ENCODE measurements around the gene TACC2.
"Not testable (repeated sequence)": the region's sequence is repeated elsewhere in the genome, so short reads cannot be mapped to it uniquely, and the experiment has no call there.

Gene TACC2

DNA sequence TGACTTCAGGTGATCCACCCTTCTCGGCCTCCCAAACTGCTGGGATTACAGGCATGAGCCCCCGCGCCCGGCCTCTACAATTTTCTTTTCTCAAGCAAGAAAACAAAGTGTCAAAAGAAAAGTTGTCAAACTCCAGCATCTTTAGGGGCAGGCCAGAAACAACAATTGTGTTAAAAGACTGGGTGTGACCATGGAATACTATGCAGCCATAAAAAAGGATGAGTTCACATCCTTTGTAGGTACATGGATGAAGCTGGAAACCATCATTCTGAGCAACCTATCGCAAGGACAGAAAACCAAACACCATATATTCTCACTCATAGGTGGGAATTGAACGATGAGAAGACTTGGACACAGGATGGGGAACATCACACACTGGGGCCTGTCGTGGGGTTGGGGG, 34.3 kb downstream of the TACC2 start:
- not testable (repeated sequence) for DNase-seq (ENCODE audit: low spot score)

DNA sequence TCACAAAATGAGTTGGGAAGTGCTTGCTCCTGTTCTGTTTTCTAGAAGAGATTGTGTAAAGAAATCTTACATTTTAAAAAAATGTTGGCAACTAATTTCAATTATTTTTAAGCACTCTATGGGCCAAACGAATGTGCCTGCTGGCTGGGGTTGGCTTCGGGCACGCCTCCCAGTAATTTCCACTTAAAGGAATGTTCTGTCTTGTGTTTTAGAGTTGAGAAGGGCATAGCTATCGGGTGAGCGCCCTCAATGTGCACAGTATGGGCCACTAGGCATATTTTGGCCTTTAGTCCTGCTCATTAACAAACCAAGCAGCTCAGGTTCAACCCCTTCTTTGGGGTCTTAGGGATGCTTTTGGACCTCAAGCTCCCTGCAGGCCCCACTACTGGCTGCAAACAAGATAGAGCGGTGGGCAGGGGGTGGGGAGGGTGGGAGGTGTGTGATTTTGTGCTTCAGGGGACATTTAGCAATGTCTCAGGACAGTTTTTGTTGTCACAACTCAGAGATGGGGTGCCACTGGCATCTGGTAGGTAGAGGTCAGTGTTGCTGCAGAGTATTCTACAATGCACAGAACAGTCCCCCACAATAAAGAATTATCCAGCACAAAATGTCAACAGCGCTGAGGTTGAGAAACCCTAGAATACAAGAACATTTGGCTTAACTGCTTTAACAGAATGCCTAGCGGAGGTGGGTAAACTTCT, 40.7 kb downstream of the TACC2 start:
- no peak for DNase-seq (ENCODE audit: low spot score)

DNA sequence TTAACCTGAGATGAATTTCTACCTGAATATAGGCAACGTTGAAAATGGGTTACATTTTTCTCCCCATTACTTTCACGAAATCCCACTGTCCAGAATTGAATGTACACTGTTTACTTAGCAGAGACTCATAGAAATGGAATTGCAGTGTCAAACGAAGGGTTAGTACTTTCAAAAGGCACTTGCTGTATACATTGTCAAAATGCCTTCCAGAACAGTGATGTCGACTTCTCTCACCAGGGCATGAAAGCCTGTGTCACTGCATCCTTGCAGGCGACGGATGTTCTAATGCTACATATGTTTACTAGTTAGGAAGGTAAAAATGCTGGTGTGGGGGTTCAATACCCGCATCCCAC, 41.2 kb downstream of the TACC2 start:
- no peak for DNase-seq (ENCODE audit: low spot score)

DNA sequence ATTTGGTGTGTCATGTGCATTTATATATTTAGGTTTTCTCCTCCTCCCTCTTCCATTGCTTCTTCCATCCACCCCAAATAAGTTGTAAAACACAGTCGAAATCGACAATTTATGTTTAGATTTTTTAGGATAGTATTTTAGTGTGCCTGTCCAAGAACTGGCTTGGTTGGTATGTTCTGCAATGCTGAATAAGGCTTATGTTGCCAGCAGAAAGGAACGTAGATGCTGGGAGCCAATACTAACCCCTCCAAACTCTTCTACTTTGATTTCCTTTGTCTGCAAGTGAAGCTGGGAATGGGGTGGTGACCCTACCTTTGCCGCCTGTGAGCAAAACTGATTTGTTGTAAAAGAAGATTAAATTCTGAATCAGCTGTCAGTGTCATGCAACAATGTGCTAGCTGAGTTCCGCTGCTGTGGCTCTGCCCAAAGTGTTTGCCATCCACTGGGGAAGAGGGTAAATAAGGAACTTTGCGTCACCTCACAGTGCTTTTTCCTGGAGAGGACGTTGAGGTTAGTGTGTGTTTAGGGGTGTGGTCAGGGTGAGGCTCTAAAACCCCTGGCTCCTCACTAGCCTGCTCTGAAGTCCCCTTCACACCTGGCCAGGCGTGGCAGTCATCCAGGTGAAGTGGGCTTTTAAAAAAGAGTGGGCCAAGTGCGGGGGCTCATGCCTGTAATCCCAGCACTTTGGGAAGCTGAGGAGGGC, 44.4 kb downstream of the TACC2 start:
- DNase-seq (ENCODE audit: low spot score): no peak

DNA sequence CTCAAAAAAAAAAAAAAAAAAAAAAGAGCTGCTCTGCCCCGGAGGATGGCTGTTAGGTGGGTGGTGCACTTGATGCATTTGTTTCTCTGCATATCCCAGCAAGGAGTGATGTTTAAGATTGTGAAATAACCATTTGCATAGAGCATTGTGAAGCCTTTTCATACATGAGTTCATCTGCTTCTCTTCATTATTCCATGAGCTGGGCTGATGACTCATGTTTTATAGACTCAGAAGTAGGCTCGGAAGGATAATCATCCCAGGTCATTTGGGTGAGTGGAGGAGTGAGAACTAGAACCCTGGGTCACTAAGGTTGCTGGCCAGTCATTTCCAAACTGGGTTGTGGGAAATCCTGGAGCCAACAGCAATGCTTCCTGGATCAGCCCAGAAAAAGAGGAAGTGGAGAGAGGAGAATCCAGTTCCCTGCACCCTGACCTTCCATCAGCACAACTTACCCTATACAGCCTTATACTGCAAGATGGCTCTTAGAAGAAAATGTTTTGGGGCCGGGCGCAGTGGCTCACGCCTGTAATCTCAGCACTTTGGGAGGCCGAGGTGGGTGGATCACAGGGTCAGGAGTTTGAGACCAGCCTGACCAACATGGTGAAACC, 45.3 kb downstream of the TACC2 start:
- DNase-seq (ENCODE audit: low spot score): no peak

DNA sequence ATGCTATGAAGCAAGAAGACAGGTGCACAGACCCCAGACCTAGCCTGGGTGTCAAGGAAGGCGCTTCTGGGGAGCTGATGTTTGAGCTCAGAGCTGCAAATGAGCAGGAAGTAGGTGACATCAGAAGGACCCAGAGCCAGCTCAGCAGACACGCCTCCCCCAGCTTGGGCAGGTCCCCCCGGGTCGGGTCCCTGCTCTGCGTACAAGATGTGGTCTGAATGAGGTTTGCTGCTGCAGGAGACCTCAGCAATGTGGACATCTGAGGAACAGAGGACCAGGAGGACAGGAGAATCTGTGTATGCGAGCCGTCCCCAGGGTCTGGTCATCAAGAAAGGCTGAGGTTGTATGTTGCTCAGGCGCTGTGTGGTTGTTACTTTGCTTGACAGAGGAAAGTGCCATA, 51.8 kb downstream of the TACC2 start:
- no peak for DNase-seq (ENCODE audit: low spot score)

DNA sequence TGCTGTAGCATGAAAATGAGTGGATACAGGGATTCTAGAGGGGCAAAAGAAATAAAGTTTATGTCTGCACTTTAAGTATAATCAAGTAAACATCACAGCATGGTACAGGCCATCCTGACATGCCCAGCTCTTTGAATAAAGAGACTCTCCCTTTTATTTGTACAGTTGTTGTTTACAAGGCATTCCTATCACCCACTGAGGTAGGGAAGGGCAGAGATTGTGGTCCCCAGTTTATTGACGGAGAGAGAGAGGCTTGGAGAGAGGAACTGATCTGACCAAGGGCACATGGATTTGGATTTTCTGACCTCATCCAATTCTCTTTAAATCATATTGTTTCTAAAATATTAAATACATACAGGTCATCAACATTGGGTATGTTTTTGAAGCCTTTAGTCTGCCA, 53.9 kb downstream of the TACC2 start:
- no peak for DNase-seq (ENCODE audit: low spot score)

DNA sequence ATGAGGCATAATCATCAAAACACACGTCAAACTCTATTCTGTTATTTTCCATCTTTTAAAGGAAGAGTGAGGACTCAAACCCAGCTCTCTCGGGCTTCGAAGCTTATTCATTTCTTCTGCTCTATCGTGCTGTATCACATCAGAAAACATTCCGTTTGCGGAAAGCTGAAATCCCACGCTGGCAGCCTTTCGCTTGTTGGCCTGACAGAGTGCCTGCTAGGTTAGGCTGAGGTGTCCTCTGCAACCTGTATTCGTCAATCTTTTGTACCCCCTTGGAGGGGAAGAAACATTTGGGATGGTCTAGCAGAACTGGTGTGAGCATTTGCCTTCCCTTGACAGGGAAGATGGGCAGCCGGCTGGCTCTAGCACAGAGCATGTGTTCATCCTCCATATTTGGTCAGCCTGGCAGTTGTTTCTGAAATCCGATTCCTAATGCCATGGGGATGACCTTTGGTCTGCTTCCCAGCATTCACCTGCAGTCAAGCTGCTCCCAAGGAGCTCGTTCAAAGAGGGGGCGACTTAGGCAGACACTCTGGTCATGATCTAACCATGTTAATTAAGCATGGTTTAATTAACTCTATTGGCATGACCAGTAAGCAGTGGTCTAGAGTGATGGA, 55.2 kb downstream of the TACC2 start:
- no peak for DNase-seq (ENCODE audit: low spot score)

DNA sequence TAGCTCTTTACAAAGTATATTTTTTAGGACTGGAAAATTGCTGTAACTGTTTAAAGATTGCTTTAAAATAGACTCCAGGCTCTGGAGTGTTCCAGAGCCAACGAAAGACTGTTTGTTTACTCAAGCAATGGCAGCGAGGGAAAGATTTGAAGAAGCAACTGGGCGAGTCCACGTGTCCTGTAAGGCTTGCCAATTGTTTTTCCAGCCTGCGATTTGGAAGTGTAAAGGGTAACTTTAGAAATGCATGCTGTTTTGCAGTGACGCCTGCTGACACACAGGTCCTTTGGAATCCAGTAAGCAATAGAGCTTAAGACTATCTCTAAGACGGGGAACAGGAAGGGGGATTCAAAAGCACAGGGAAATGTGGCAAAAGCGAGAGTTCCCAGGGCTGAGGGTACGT, 55.8 kb downstream of the TACC2 start:
- DNase-seq (ENCODE audit: low spot score): no peak

DNA sequence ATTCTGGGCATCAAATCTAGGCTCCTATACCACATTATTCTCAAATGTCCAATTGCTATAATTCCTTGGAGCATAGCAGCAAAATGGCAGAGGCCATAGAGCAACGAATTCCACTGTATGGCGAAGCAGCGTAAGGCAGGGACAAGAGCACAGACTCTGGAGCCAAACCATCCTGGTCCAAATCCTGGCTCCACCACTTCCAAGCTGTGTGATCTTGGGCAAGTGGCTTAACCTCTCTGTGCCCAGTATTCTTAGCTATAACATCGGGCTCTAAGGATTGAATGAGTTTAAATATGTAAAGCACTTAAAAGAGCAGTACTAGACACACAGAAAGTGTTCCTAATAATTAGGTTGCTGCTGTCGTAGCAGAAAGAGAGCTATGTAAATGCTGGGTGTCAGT, 56.2 kb downstream of the TACC2 start:
- DNase-seq (ENCODE audit: low spot score): no peak

DNA sequence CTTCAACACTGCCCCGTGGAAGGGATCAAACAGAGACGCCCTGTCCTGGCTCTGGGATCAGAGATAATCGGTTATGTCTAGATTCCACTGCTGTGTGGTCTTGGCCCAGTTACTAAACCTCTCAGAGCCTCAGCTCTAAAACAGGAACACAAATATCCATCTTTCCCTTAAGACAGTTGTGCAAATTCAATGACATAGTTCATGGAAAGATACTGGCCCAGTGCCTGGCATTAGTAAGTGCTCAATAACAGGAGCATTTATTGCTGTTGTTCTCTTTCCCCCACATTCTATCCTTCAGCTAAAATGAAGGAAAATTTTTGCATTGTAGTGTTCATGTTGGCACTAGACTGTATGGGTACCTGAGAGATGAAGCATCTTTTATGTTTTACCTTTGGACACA, 58.6 kb downstream of the TACC2 start:
- no peak for DNase-seq (ENCODE audit: low spot score)

DNA sequence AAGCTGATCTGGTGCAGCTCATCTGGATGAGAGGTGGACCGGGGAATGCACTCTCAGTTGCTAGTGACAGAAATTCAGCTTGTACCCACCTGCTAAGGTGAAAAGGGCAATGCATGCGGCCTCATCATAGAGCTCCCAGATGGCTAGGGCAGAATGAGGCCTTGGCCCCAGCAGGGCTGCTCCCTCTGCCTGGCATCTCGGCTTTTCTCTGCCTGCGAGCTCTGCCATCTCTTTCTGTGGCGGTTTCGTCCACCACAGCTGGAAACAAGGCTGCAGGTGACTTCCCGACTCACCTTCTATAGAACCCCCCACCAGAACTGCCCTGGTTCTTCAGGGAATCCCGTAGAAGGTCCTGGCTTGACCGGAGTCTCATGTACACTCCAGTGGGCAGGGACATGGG, 60.1 kb downstream of the TACC2 start:
- no peak for DNase-seq (ENCODE audit: low spot score)

DNA sequence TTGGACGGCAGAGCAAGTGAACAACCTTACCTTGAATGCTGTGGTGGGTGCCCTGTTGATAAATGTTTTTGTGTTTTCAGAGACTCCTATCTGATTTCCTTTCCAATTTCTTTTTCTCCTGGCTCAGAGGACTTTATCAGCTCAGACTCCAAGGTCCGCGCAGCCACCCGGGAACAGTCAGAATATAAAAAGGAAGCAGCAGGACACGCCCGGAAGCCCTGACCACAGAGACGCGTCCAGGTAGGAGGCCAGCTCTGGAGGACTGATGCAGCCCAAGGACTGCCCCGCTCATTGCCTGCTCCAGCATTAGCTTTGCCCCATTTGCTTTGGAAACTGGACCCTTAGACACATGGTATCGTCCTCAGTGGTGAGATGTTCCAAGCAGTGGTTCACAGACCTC, 61.3 kb downstream of the TACC2 start:
- DNase-seq (ENCODE audit: low spot score): no peak

DNA sequence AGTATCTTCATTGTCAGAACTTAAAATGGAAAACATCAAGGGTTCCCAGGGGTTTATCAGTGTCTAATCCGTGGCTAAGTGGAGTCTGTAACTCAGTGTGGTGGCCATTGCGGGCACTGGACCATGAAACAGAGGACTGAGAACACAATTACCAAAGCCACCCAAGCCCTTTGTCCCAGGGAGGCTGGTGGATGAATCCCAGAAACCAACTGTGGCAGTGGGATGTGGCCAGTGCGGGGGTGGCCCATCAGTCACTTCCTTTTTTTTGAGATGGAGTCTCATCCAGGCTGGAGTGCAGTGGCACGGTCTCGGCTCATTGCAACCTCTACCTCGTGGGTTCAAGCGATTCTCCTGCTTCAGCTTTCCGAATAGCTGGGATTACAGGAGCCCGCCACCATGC, 61.8 kb downstream of the TACC2 start:
- DNase-seq (ENCODE audit: low spot score): no peak

DNA sequence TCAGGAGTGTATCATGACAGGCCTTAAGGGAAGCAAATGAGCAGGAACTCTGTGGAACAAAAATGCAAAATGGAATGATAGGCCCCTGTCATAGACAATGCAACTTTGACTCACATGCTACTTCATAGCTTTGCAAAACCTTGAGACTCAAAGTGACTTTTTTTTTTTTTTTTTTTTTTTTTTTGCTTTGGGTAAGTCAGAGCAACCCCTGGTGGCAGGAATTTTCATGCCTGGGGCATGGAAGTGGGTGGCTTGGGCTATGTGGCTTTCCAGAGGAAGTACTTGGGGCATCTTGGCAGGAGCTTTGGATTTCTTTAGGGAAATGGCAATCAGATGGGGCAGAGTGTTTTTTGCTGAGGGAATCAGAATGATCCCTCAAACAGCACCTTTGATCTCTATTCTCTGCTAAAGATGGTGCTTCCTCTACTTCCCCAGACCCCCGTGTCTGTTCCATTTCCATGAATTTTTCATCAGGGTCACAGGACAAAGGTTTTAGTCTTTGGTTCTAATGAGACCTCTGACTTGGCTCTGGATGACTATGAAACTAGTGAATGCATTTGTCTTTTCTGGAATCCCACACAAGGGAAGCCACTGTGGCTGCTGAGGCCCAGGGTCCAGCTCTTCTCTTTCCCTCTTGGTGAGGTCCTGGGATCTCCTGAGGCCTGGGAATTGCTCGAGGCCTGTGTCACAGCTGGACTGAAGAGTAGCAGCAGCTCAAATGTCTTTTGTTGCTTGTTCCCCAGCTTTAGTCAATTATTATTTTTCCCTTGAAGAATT, 62.8 kb downstream of the TACC2 start:
- DNase-seq (ENCODE audit: low spot score): no peak

DNA sequence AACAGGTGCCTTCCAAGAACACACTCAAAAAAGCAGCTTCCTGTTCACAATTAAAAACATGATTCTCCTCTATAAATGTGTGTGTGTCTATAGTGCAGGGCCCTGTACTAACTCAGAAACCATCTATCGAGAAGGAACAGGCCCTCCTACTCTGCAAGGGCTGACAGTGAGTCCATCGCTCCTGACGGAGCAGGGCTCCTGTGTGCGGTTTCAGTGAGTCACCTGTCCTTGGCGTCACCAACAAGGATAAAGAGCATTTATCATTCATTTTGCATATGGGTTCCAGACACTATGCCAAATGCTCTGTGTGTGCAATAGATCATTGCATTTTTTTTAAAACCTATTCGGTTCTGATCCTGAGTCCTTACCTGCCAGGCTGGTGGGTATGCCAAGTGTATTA, 63.7 kb downstream of the TACC2 start:
- no peak for DNase-seq (ENCODE audit: low spot score)

DNA sequence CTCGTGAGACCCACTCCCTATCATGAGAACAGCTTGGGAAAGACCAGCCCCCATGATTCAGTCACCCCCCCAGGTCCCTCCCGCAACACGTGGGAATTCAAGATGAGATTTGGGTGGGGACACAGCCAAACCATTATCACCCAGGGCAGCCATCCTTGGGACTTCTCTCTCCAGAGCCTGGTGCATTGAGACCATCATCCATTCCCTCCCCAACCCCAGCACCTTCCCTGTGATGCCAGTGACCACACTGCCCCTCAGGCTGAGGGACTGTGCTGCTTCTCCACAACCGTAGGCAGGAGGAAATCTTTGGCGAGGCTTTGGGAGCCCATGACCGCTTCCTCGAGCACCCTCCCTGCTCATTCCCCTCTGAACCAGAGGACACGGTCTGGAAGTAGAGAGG, 64.4 kb downstream of the TACC2 start:
- DNase-seq (ENCODE audit: low spot score): no peak

DNA sequence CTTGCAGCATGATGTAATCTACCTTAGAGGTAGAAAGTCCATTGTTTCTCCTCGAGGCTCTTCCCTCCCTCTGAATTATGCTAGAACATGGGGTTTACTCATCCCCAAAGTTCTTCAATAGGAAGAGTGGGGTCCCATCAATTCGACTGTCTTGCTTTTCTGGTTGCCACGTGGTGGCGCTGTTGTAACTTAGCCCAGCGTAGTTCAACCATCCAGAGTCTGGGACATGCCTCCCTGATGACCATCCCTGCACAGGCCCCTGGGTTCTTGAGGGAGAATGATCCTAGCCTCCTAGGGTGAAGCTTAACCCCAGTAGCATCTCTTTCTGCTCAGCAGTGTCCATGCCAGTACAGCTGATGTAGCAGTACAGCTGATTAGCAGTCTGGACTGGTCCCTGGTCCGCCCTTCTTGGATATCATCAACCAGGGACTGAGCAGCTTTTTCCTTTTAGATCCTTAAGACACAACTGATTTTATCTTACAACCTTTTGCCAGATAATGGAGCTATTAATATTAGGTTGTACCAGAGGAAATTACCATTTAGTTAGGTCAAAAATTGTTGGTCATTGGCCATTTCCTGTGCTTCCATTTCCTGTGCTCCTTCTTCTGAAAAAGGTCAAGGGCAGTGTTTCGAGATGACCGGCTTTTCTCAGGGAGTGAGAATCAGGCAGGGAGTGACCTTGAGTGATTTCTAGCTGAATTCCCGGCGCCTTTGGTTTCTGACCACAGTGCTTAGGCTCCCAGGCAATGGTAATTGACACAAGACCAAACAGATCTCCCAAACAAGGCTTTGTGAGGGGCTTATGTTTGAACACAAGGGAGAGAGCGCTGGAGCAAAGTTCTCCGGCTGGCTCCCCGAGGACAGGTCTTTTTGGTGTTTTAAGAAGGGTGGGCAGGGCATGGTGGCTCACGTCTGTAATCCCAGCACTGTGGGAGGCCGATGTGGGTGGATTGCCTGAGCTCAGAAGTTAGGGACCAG, 65.4 kb downstream of the TACC2 start:
- no peak for DNase-seq (ENCODE audit: low spot score)

DNA sequence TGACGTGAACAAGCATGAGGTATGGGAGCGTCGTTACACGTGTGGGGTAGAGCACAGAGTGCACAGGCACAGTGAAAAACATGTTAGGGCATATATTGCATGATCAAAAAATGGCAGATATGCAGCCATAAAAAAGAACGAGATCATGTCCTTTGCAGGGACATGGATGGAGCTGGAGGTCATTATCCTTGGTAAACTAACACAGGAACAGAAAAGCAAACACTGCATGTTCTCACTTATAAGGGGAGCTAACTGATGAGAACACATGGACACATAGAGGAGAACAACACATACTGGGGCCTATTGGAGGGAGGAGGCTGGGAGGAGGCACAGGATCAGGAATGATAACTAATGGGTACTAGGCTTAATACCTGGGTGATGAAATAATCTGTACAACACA, 66.3 kb downstream of the TACC2 start:
- DNase-seq (ENCODE audit: low spot score): no peak

DNA sequence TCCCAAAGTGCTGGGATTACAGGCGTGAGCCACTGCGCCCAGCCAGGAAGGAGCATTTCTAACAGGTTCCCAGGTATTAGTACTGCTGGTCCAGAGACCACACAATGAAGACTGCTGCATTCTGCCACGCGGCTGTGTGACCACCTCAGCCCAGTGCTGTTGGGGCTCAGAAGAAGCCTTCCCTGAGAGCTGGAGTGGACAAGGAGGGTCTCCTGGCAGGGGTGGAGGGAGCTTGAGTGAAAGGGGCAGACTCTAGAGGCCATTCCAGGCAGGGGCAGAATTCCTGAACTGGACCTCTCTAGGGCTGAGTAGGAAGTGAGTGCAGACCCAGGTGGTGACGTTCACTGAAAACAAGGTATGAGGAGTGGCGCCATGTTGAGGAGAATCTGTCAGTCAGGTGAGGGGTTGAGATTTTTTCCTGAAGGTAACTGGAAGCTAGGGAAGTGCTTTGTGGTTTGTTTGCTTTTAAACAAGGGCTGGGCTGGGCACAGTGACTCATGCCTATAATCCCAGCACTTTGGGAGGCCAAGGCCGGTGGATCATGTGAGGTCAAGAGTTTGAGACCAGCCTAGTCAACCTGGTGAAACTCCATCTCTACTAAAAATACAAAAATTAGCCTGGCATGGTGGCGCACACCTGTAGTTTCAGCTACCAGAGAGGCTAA, 67.6 kb downstream of the TACC2 start:
- no peak for DNase-seq (ENCODE audit: low spot score)
